SK-N-MC (cell line): ENCODE results near the gene KCTD16.

Source experiments
- DNase-seq: peaks from one replicate; pipeline ENCODE4 v3.0.0-alpha.2; 2011; ENCODE audit warnings: low read depth, low spot score
- H3K27ac ChIP-seq: fragments of 200-600 bp; sonication (generic); 2 replicates; pipeline ENCODE4 v1.5.1; 2016; ENCODE audit warnings: mixed run types
- H3K36me3 ChIP-seq: fragments of 200-600 bp; sonication (generic); 2 replicates; pipeline ENCODE4 v1.6.1; 2017; ENCODE audit warnings: antibody characterized with exemption, low read length, mixed read lengths; ENCODE audit not compliant: insufficient read depth
- H3K4me3 ChIP-seq: fragments of 200-600 bp; sonication (generic); 2 replicates; pipeline ENCODE4 v1.5.1; 2016
- H3K9ac ChIP-seq: fragments of 200-600 bp; sonication (generic); 2 replicates; pipeline ENCODE4 v1.8.0; 2017; ENCODE audit warnings: mixed run types, mixed read lengths; ENCODE audit not compliant: insufficient read length
- H3K9me3 ChIP-seq: fragments of 200-600 bp; sonication (generic); 2 replicates; pipeline ENCODE4 v1.6.1; 2017; ENCODE audit warnings: low read depth, mild to moderate bottlenecking, antibody characterized with exemption, low read length, moderate library complexity, mixed read lengths
- EZH2 ChIP-seq: fragments of 200-600 bp; sonication (generic); IDR thresholded peaks from one replicate; pipeline ENCODE4 v1.6.1; 2017; ENCODE audit warnings: antibody characterized with exemption
- FOXP2 ChIP-seq: optimal IDR thresholded peaks from 2 replicates; pipeline ENCODE3; 2011; ENCODE audit warnings: mild to moderate bottlenecking, moderate library complexity; ENCODE audit not compliant: insufficient read depth; ENCODE audit errors: extremely low read length, control extremely low read depth
- POLR2AphosphoS5 ChIP-seq: IDR thresholded peaks from 2 replicates; pipeline ENCODE4 v1.6.1; 2012; ENCODE audit warnings: mild to moderate bottlenecking, low read depth, low read length, borderline replicate concordance

KCTD16 gene

DNA sequence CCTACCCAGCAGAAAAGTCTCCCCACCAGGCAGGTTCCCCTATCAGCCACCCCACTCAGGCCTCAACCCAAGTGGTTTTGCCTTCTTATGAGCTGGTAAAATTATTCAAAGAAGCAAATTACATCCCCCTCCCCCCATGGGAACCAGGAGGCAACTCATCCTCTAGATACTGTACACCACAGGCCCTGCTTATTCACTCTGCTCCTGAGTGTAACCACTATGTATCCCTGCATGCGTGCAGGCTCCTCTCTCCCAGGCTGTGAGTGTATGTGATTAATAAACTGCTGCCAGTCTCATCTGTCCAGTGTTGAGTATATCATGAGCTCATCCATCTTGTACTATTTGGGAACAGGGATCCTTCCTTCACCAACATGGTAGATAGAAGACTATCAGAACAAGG is 8.6 kb downstream of the KCTD16 start:
- no peak overlapping the region for H3K9ac ChIP-seq
- no peaks in the 10 kb centered on the region for H3K36me3 ChIP-seq
- no peak for TF ChIP-seq EZH2
- no peak for TF ChIP-seq POLR2AphosphoS5
- TF ChIP-seq FOXP2: no peak
- no peaks in the 10 kb centered on the region for H3K9me3 ChIP-seq
- no peak for DNase-seq
- no peak overlapping the region for H3K27ac ChIP-seq
- H3K4me3 ChIP-seq: no peak overlapping the region

DNA sequence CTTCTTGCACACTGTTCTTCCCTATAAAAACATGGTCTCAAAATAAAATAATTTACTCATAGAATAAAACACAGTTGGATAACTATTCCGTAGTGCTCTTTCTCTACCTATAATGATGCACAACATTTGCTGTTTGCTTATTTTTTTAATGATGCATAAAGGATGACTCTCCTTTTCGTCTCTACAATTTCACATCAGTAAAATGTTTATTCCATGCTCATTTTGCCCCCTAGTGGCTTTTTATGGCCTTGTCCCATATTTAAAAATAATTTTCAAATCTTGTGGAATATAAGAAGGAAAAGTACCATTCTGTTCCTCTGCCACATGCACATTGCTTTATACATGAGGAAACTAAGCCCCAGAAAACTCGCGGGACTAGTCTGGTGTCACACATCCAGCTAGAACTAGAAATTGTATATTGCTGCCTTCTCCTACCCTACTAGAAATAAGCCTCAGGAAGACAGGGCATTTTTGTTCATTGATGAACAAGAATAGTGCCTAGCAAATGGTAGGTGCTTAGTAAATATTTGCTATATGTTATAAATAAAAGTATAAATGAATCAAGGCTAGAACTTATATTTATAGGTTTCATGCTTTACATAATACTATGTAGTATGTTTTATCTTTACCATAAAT is 12.7 kb downstream of the KCTD16 start:
- Histone ChIP-seq H3K4me3 (no peak overlapping the region), H3K36me3 (no peaks in the 10 kb centered on the region), H3K27ac (no peak overlapping the region), H3K9me3 (no peaks in the 10 kb centered on the region), H3K9ac (no peak overlapping the region)
- TF ChIP-seq EZH2 (no peak), FOXP2 (no peak), POLR2AphosphoS5 (no peak)
- no peak for DNase-seq

DNA sequence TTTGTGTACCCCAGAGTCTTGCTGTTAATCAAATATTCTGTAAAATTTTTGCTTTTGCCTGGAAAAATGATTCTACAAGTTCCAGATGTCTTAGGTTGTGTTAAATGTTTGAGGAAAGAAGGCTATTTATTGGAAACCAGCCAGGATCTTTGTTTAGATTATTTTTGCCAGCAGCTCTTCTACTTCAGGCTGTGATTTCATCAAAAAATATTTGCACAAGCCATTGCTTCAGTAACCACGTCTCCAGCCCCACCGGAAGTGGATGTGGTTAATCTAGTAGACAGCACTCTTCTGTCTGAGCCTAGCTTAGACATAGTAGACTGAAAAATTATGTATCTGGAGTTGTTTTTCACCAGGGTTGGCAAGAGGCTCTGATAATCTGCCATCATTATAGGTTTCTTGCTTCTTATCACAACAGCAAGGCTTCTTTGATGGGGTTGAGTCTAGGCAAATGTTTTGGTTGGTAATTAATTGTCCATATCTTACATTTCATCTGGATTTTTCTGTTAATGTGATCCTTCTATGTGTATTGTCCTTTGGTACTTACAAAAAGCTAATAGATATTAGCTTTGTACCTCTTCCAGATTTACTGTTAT is 17.1 kb downstream of the KCTD16 start:
- peak; percentile 90 for DNase-seq
- peak overlapping the region; percentile 78 for H3K27ac ChIP-seq

DNA sequence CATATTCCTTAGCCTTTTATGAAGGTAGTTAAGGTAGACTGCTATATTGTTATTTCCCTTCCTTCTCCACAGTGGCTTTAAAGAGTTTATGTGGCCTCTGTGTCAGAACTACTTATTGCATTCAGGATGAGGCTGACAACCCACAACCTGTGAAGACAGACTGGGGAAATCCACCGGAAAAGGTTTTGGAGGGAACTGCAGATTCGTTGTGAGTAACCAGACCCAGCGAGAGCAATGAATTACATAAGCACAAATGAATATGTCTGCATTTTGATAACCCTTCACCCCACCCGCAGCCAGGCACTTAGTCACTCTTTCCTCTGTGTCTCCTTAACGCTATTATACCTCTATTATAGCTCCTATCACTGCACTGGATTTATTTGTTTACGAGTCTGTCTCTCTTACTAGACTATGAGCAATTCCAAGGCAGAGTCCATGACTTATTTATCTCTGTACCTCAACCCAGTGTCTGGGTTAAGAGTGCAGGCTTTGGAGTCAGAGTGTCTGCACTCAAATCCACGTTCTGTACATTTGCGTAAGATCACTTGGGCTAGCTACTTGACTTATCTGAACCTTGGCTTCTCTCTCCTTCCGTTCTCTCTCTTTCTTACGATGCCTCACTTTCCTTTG is 19.2 kb downstream of the KCTD16 start:
- no peak overlapping the region for H3K4me3 ChIP-seq
- no peaks in the 10 kb centered on the region for H3K9me3 ChIP-seq
- DNase-seq: no peak
- H3K9ac ChIP-seq: no peak overlapping the region
- no peaks in the 10 kb centered on the region for H3K36me3 ChIP-seq
- H3K27ac ChIP-seq: no peak overlapping the region
- no peak for TF ChIP-seq FOXP2
- TF ChIP-seq POLR2AphosphoS5: no peak
- no peak for TF ChIP-seq EZH2

More for the DNA sequence above, 17.1 kb downstream of the KCTD16 start:
- no peak overlapping the region for H3K9ac ChIP-seq
- TF ChIP-seq POLR2AphosphoS5 (peak; percentile 41; the same call in 1 of the 2 replicates), FOXP2 (peak; percentile 85), EZH2 (no peak)
- H3K36me3 ChIP-seq: no peaks in the 10 kb centered on the region
- H3K9me3 ChIP-seq: no peaks in the 10 kb centered on the region
- peak overlapping the region; percentile 53 for H3K4me3 ChIP-seq

DNA sequence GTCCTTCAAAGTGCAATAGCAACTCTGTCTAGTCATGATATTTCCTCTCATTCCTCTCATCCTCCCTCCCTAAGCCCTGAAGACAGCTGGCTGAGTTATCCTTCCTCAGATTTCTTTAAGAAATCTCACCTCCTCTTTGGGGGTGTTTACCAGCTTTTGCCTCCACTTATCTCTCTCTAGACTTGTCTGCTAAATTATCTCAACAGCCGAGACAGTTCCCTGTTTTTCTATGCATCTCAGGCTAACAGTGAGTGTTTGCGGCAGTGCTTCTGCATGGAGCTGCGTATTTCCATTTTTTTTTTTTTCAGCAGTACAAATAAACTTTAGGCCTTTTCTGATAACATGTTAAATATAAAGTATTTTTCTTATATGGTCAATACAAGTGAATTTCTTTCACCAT is 20.9 kb downstream of the KCTD16 start:
- no peaks in the 10 kb centered on the region for H3K36me3 ChIP-seq
- no peak for DNase-seq
- TF ChIP-seq FOXP2 (no peak), EZH2 (no peak), POLR2AphosphoS5 (no peak)
- no peak overlapping the region for H3K9ac ChIP-seq
- H3K9me3 ChIP-seq: no peaks in the 10 kb centered on the region
- H3K27ac ChIP-seq: no peak overlapping the region
- H3K4me3 ChIP-seq: no peak overlapping the region

DNA sequence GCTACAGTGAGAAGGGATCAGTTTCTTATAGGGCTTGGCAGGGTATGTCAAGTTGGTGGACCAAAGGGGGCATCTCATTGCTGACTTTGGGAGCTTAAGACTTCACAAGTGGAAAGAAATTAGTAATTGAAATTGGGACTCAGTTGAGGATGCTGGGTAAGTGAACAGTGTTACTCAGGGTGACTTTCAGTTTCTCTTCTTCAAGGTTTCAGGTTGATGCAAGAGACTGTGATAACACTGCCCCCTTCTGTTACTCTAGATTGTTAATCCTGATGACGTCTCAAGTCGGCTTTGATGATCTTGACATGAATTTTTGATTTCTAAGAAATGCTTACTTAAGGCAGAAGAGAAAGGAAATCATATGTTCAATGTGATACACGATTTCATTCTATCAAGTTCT is 21.3 kb downstream of the KCTD16 start:
- no peak overlapping the region for H3K9ac ChIP-seq
- no peak for DNase-seq
- no peaks in the 10 kb centered on the region for H3K36me3 ChIP-seq
- H3K4me3 ChIP-seq: no peak overlapping the region
- H3K27ac ChIP-seq: no peak overlapping the region
- no peaks in the 10 kb centered on the region for H3K9me3 ChIP-seq
- TF ChIP-seq FOXP2 (no peak), EZH2 (no peak), POLR2AphosphoS5 (no peak)

DNA sequence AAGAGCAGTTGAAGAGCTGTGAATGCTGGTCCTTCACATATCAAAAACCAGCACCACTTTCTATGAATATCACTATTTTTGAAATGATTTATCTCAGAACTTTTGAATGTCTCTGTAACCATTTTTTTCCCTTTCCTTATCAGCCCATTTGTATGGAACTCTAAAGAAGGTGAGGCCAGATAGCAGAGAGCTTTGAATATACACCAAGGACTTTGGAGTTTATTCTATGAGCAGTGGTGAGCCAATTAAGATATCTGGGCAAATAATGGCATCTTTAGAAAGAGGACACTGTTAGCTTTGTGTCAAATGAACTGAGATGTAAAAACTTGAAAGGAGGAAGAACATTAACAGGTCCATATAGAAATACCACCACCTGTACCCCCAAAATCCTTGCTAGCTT is 22.0 kb downstream of the KCTD16 start:
- H3K27ac ChIP-seq: no peak overlapping the region

DNA sequence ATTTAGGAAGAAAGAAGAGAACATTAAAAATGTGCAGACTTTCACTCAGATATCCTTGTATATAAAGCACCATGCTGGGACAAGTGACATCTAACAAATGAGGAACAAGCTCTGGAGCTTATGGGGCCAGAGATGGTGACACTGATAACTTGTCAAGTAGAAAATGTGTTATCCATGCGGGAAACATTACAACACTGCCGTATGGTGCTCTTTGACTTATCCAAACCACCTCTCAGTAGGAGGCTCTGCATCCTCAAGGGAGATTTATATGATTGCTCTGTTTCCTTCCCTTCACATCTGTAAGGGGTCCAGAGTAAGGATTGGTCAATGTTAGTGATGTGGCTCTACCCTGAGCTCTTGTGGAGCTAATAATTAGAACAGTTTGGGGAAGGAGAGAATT is 23.5 kb downstream of the KCTD16 start:
- no peak overlapping the region for H3K9ac ChIP-seq
- no peaks in the 10 kb centered on the region for H3K36me3 ChIP-seq
- H3K4me3 ChIP-seq: no peak overlapping the region
- no peaks in the 10 kb centered on the region for H3K9me3 ChIP-seq
- H3K27ac ChIP-seq: no peak overlapping the region
- no peak for DNase-seq
- TF ChIP-seq FOXP2: no peak
- no peak for TF ChIP-seq POLR2AphosphoS5
- no peak for TF ChIP-seq EZH2

More for the DNA sequence above, 22.0 kb downstream of the KCTD16 start:
- no peak for DNase-seq
- H3K36me3 ChIP-seq: no peaks in the 10 kb centered on the region
- no peak overlapping the region for H3K4me3 ChIP-seq
- no peak overlapping the region for H3K9ac ChIP-seq
- no peak for TF ChIP-seq FOXP2
- no peak for TF ChIP-seq POLR2AphosphoS5
- no peak for TF ChIP-seq EZH2
- no peaks in the 10 kb centered on the region for H3K9me3 ChIP-seq
